ENCODE results near the gene ADAMTSL4. TPM values are rescaled to one million over a fixed set of nuclear protein-coding genes. Genes with fewer than 3 reads are reported as not detected.
A peak's percentile ranks its signal among the peaks of the same experiment; 100 is the strongest.

ADAMTSL4 gene
- total RNA-seq, 1 donor from 2014 or later = 64.6 TPM

- peak overlapping the region; percentile 100 for H3K27ac ChIP-seq
- intact Hi-C loops (cut with DNase I) = no loop called here
- peaks cover 55% of the 10 kb centered on the region for H3K4me1 ChIP-seq
- H3K4me3 ChIP-seq = peak overlapping the region; percentile 28 to 72
- no peaks in the 10 kb centered on the region for H3K27me3 ChIP-seq
- H3K9me3 ChIP-seq = no peaks in the 10 kb centered on the region
- TF ChIP-seq, protein P1, sequence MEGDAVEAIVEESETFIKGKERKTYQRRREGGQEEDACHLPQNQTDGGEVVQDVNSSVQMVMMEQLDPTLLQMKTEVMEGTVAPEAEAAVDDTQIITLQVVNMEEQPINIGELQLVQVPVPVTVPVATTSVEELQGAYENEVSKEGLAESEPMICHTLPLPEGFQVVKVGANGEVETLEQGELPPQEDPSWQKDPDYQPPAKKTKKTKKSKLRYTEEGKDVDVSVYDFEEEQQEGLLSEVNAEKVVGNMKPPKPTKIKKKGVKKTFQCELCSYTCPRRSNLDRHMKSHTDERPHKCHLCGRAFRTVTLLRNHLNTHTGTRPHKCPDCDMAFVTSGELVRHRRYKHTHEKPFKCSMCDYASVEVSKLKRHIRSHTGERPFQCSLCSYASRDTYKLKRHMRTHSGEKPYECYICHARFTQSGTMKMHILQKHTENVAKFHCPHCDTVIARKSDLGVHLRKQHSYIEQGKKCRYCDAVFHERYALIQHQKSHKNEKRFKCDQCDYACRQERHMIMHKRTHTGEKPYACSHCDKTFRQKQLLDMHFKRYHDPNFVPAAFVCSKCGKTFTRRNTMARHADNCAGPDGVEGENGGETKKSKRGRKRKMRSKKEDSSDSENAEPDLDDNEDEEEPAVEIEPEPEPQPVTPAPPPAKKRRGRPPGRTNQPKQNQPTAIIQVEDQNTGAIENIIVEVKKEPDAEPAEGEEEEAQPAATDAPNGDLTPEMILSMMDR (IDR thresholded peaks at IDR 0.05) = no peak
- TF ChIP-seq POLR2A (IDR thresholded peaks at IDR 0.05) (no peak), POLR2AphosphoS5 (IDR thresholded peaks at IDR 0.05; ENCODE audit: insufficient read depth in 1 of 2, low read depth in 1 of 2) (peak in 1 of 2 donors; percentile 53)
- H3K36me3 ChIP-seq = peaks cover 0 to 13% of the 10 kb centered on the region in 2 donors
- no peak for DNase-seq (ENCODE audit: extremely low spot score in 2 of 2)
Observed at GRCh38 chr1:150558761-150559655, 9.8 kb downstream of the ADAMTSL4 start.

DNA sequence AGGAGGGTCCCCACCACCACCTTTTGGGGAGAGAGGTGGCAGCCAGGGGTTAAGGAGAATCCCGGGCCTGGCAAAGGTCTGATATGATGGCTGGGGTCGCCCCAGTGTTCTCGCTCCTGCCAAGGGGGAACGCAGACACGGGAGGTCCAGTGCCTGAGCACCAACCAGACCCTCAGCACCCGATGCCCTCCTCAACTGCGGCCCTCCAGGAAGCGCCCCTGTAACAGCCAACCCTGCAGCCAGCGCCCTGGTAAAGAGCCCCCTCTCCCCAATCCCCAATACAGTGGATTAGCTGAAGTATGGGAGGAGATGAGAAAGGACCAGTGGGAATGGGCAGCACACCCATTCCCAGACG, 10.4 kb downstream of the ADAMTSL4 start:
- DNase-seq (ENCODE audit: extremely low spot score in 2 of 2) = no peak
- Histone ChIP-seq H3K36me3 (peaks cover 0 to 13% of the 10 kb centered on the region in 2 donors), H3K27ac (peak overlapping the region; percentile 100), H3K4me1 (peaks cover 61% of the 10 kb centered on the region), H3K9me3 (no peaks in the 10 kb centered on the region), H3K4me3 (peak overlapping the region in 1 of 2 donors; percentile 72), H3K27me3 (no peaks in the 10 kb centered on the region)
- intact Hi-C loops (cut with DNase I) = loop anchor here (5.0 kb wide), 1 partner anchor 68 kb away; the partner anchor contains the start of gene ENSA
- TF ChIP-seq POLR2A (IDR thresholded peaks at IDR 0.05) = no peak
- TF ChIP-seq, protein P1 (IDR thresholded peaks at IDR 0.05) = no peak
- no peak for TF ChIP-seq POLR2AphosphoS5 (IDR thresholded peaks at IDR 0.05; ENCODE audit: insufficient read depth in 1 of 2, low read depth in 1 of 2)

GRCh38 chr1:150560011-150560438, 10.8 kb downstream of the ADAMTSL4 start:
- H3K4me3 ChIP-seq = peak overlapping the region; percentile 48 to 72
- no peaks in the 10 kb centered on the region for H3K27me3 ChIP-seq
- H3K9me3 ChIP-seq = no peaks in the 10 kb centered on the region
- TF ChIP-seq, protein P1 (IDR thresholded peaks at IDR 0.05) = peak; percentile 60 to 92 (median 84)
- TF ChIP-seq POLR2A (IDR thresholded peaks at IDR 0.05) (no peak), POLR2AphosphoS5 (IDR thresholded peaks at IDR 0.05; ENCODE audit: insufficient read depth in 1 of 2, low read depth in 1 of 2) (peak; percentile 6 to 58)
- DNase-seq (ENCODE audit: extremely low spot score in 2 of 2) = no peak
- peaks cover 65% of the 10 kb centered on the region for H3K4me1 ChIP-seq
- peaks cover 0 to 13% of the 10 kb centered on the region in 2 donors for H3K36me3 ChIP-seq
- peak overlapping the region; percentile 100 for H3K27ac ChIP-seq
- intact Hi-C loops (cut with DNase I) = loop anchor here (5.0 kb wide), 1 partner anchor 67 kb away; the partner anchor contains the start of gene ENSA

DNA sequence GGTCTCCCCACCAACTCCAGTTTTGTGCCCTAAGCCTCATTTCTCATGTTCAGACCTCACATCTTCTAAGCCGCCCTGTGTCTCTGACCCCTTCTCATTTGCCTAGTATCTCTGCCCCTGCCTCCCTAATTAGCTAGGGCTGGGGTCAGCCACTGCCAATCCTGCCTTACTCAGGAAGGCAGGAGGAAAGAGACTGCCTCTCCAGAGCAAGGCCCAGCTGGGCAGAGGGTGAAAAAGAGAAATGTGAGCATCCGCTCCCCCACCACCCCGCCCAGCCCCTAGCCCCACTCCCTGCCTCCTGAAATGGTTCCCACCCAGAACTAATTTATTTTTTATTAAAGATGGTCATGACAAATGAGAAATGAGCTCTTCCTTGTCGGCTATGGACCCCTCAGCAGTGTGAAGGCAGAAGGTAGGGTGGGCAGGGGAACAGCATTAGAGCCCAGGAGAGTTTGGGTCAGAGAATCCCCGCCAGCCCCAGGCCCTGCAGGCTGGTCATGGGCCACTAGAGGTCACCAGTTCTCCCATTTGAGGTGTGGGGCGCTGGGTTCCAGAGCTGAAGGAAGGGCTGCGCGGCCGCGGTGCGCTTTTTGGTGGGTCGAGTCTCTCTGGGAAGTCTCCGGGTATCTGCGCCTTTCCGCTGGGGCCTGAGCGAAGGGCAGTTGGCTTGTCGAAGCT, 11.5 kb downstream of the ADAMTSL4 start:
- DNase-seq (ENCODE audit: extremely low spot score in 2 of 2) = no peak

More for the DNA sequence above, 11.5 kb downstream of the ADAMTSL4 start:
- Histone ChIP-seq H3K27ac (peak overlapping the region; percentile 100), H3K27me3 (no peaks in the 10 kb centered on the region), H3K4me1 (peaks cover 72% of the 10 kb centered on the region), H3K9me3 (no peaks in the 10 kb centered on the region), H3K36me3 (peaks cover 0 to 13% of the 10 kb centered on the region in 2 donors), H3K4me3 (peak overlapping the region; percentile 48 to 72)
- intact Hi-C loops (cut with DNase I) = loop anchor here (5.0 kb wide), 1 partner anchor 67 kb away; the partner anchor contains the start of gene ENSA
- TF ChIP-seq, protein P1 (IDR thresholded peaks at IDR 0.05) = peak; percentile 47 to 84 (median 69)
- TF ChIP-seq POLR2A (IDR thresholded peaks at IDR 0.05) = no peak

All from vagina (tissue), 2 donors.